GM23248 (cell line): ENCODE results near the gene CLSTN2. TPM values are rescaled to one million over a fixed set of nuclear protein-coding genes. Genes with fewer than 3 reads are reported as not detected.

Experiments
- DNase-seq: peaks from one replicate; pipeline ENCODE4 v3.0.0-alpha.2; 2015
- H2AFZ ChIP-seq: fragments of 200-600 bp; sonication (generic); 2 replicates; pipeline ENCODE4 v1.6.1; 2016; ENCODE audit warnings: antibody characterized with exemption
- H3F3A ChIP-seq: fragments of 200-600 bp; sonication (generic); 2 replicates; pipeline ENCODE4 v1.6.1; 2016; ENCODE audit warnings: mild to moderate bottlenecking, antibody characterized with exemption, mixed run types; ENCODE audit not compliant: insufficient read depth
- H3K27ac ChIP-seq: fragments of 200-600 bp; sonication (generic); 2 replicates; pipeline ENCODE4 v1.5.1; 2016; ENCODE audit warnings: mild to moderate bottlenecking
- H3K27me3 ChIP-seq: fragments of 200-600 bp; sonication (generic); replicated peaks from 2 replicates; pipeline ENCODE4 v1.6.1; 2016; ENCODE audit warnings: mild to moderate bottlenecking; ENCODE audit not compliant: insufficient read depth
- H3K36me3 ChIP-seq: fragments of 200-600 bp; sonication (generic); 2 replicates; pipeline ENCODE4 v1.6.1; 2016; ENCODE audit warnings: low read depth, mild to moderate bottlenecking
- H3K4me1 ChIP-seq: fragments of 200-600 bp; sonication (generic); 2 replicates; pipeline ENCODE4 v1.6.1; 2016; ENCODE audit warnings: mild to moderate bottlenecking; ENCODE audit not compliant: insufficient read depth
- H3K4me2 ChIP-seq: fragments of 200-600 bp; sonication (generic); one replicate; pipeline ENCODE4 v1.6.1; 2016; ENCODE audit warnings: mild to moderate bottlenecking; ENCODE audit not compliant: unreplicated experiment
- H3K4me3 ChIP-seq: fragments of 200-600 bp; sonication (generic); 2 replicates; pipeline ENCODE4 v1.5.1; 2016; ENCODE audit warnings: mild to moderate bottlenecking
- H3K79me2 ChIP-seq: fragments of 200-600 bp; sonication (generic); 2 replicates; pipeline ENCODE4 v1.6.1; 2016; ENCODE audit warnings: mild to moderate bottlenecking; ENCODE audit not compliant: insufficient read depth
- H3K9ac ChIP-seq: fragments of 200-600 bp; sonication (generic); 2 replicates; pipeline ENCODE4 v1.6.1; 2016; ENCODE audit warnings: mild to moderate bottlenecking
- H3K9me2 ChIP-seq: fragments of 200-600 bp; sonication (generic); 2 replicates; pipeline ENCODE4 v1.6.1; 2016; ENCODE audit warnings: mixed run types, mild to moderate bottlenecking, moderate library complexity; ENCODE audit not compliant: insufficient read depth
- H3K9me3 ChIP-seq: fragments of 200-600 bp; sonication (generic); one replicate; pipeline ENCODE4 v1.6.1; 2017; ENCODE audit warnings: low read depth
- H4K20me1 ChIP-seq: fragments of 200-600 bp; sonication (generic); 2 replicates; pipeline ENCODE4 v1.6.0; 2016; ENCODE audit not compliant: insufficient read depth
- EZH2 ChIP-seq: fragments of 200-600 bp; sonication (generic); IDR thresholded peaks from 2 replicates; pipeline ENCODE4 v1.6.1; 2018; ENCODE audit warnings: antibody characterized with exemption, mild to moderate bottlenecking; ENCODE audit not compliant: insufficient read depth, poor library complexity, severe bottlenecking
- EZH2phosphoT487 ChIP-seq: fragments of 200-600 bp; sonication (generic); IDR thresholded peaks from 2 replicates; pipeline ENCODE4 v1.6.1; 2018; ENCODE audit warnings: antibody characterized with exemption, moderate library complexity, mild to moderate bottlenecking, low read depth; ENCODE audit not compliant: insufficient read depth
- WGBS, 2 experiments: methylation state at CpG; one replicate each; pipeline ENCODE4 v1.1.6; 2015 to 2017; ENCODE audit warnings: low lambda C conversion rate in 2 of 2, low coverage in 1 of 2; ENCODE audit errors: missing lambda C conversion rate in 2 of 2; 5-methylcytosine and 5-hydroxymethylcytosine counted together
- in situ Hi-C: fragments of 300-500 bp; cut with MboI; formaldehyde crosslinking; loops from 2 replicates; pipeline ENCODE4 v1.15.0; 2020
- polyA plus RNA-seq: library from polyadenylated mRNA; unstranded; fragments of >200 nt; fragmentation: Nextera tagmentation; extraction: Ambion mirVana; gene quantifications from 2 replicates; pipeline ENCODE4 v1.2.1, GENCODE V29; 2016
- total RNA-seq: library from RNA; depleted of rRNA; stranded (reverse); fragments of >200 nt; shearing (Covaris generic); gene quantifications from 2 replicates; pipeline ENCODE4 v1.2.3, GENCODE V29; 2014

Gene CLSTN2
- total and polyA plus RNA-seq, 2 experiments from 2014 or later = not detected

DNA sequence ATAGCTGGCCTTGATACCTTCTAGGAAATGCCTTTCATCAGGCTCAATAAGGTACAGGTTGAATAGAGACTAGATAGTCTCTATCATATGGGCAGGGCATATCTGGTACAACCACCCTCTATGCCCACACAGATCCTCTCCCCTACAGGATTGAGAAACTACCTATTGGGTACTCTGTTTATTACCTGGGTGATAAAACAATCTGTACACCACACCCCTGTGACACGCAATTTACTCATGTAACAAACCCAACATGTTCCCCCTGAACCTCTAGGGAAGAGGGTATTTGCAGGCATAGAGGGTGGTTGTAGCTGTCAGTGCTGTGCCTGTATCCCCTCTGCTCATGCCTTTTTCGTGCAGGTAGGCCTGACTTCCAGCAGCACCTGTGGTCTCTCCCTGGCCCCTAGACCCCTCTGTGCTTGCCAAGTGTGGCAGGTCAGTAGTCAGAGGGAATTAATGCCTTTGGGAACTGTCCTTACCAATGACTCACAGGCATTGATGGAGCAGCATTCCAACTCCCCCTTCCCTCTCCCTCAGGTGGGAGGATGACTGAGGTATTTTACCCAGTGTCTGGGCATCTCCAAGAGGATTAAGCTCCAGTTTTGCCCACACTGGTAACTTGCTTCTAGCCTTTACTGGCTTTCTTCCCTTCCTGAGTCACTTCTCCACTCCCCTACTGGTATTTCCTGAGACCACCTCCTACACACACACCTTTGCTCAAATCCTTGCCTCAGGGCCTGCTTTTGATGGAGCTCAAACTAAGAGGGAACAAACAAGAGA lies 18.3 kb downstream of the CLSTN2 start:
- Histone ChIP-seq H3K9me2 (no peaks in the 10 kb centered on the region), H3K79me2 (no peaks in the 10 kb centered on the region), H3K4me2 (no peak overlapping the region), H3K27ac (no peak overlapping the region), H2AFZ (no peak overlapping the region), H3K4me3 (no peak overlapping the region), H3K27me3 (no peaks in the 10 kb centered on the region), H3K9me3 (no peaks in the 10 kb centered on the region), H3K9ac (no peak overlapping the region), H4K20me1 (no peaks in the 10 kb centered on the region), H3K36me3 (no peaks in the 10 kb centered on the region), H3F3A (no peaks in the 10 kb centered on the region), H3K4me1 (no peaks in the 10 kb centered on the region)
- no peak for DNase-seq
- in situ Hi-C loops = no loop called here
- TF ChIP-seq EZH2phosphoT487 = no peak
- no peak for TF ChIP-seq EZH2
- whole genome bisulfite sequencing, 2 experiments = 12 to 26% methylated on average over 2 of the region's 2 CpGs

DNA sequence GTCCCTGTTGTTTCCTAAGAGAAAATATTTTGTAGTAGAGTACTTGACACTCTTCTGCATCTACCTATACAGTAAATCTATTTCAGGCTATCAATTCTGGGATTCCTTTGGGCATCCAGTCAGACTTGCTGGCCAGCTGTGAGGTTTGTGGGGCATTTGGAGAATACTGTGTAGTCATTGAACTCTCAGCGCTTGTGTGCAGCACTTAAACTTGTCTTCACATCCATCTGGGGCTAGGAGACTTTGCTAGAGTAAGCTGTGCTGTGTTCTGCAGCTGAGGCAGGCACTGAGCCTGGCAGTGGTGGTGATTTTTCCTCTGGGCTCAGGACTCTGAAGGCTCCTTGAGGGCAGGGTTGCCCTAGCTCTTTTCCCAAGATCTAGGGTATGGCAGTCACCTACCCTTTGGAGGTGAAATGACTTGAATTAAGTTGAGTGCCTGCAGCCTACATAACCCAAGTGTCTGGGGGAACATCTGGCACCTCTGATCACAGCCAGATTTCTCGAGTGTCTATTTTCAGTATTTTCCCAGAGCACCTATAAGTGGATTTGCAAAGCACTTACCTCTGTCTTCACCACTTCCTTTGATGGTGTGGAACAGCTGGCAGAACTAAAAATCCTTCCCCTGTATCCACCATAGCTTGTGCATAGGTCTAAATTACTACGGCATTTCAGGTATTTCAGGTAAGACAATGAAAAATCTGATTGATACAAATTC lies 19.3 kb downstream of the CLSTN2 start:
- in situ Hi-C loops = no loop called here
- no peaks in the 10 kb centered on the region for H3K79me2 ChIP-seq
- H2AFZ ChIP-seq = no peak overlapping the region
- no peak for DNase-seq
- TF ChIP-seq EZH2 (no peak), EZH2phosphoT487 (no peak)
- no peak overlapping the region for H3K9ac ChIP-seq
- no peak overlapping the region for H3K4me3 ChIP-seq
- H3K4me1 ChIP-seq = no peaks in the 10 kb centered on the region
- no peak overlapping the region for H3K27ac ChIP-seq
- H3K36me3 ChIP-seq = no peaks in the 10 kb centered on the region
- no peaks in the 10 kb centered on the region for H3K9me2 ChIP-seq
- H3K9me3 ChIP-seq = no peaks in the 10 kb centered on the region
- no peaks in the 10 kb centered on the region for H3K27me3 ChIP-seq
- no peaks in the 10 kb centered on the region for H3F3A ChIP-seq
- H4K20me1 ChIP-seq = no peaks in the 10 kb centered on the region
- no peak overlapping the region for H3K4me2 ChIP-seq
- WGBS, 2 experiments = 33 to 48% methylated on average over 3 of the region's 3 CpGs

GRCh38 chr3:139957844-139958243 lies 22.9 kb downstream of the CLSTN2 start:
- Histone ChIP-seq H3K36me3 (no peaks in the 10 kb centered on the region), H3K4me3 (no peak overlapping the region), H3K27ac (no peak overlapping the region), H3K27me3 (peaks cover 6% of the 10 kb centered on the region; the same call in 1 of the 2 replicates), H3K9ac (no peak overlapping the region), H3K9me3 (no peaks in the 10 kb centered on the region), H2AFZ (no peak overlapping the region), H3K79me2 (no peaks in the 10 kb centered on the region), H4K20me1 (no peaks in the 10 kb centered on the region), H3F3A (no peaks in the 10 kb centered on the region), H3K9me2 (no peaks in the 10 kb centered on the region), H3K4me1 (no peaks in the 10 kb centered on the region), H3K4me2 (no peak overlapping the region)
- 1 to 5% methylated on average over 4 of the region's 4 CpGs for WGBS, 2 experiments
- no peak for TF ChIP-seq EZH2
- TF ChIP-seq EZH2phosphoT487 = no peak
- in situ Hi-C loops = no loop called here
- DNase-seq = no peak

DNA sequence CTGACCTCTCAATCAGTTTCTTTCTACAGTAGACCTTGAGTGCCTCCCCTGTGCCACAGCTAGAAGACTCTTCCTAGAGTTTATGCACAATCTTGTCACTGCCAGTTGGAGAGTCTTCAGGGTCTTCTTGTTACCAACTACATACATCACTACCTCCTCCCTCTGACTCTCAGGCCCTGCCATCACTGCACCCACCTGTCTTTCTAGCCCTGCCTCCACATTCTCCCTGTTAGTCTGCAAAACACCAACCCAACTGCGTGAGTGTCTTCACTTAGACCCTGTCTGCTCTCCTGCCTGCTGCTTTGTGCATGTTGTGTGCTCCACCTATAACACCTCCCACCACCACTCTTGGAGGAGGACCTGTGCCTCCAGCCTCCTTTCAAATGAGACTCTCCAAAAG lies 34.4 kb downstream of the CLSTN2 start:
- Histone ChIP-seq H3K79me2 (no peaks in the 10 kb centered on the region), H3K9me2 (no peaks in the 10 kb centered on the region), H3K27ac (no peak overlapping the region), H2AFZ (no peak overlapping the region), H3K4me2 (no peak overlapping the region), H3K9me3 (no peaks in the 10 kb centered on the region), H3K4me1 (no peaks in the 10 kb centered on the region), H3K9ac (no peak overlapping the region), H3F3A (no peaks in the 10 kb centered on the region), H4K20me1 (no peaks in the 10 kb centered on the region), H3K27me3 (no peaks in the 10 kb centered on the region), H3K4me3 (no peak overlapping the region), H3K36me3 (no peaks in the 10 kb centered on the region)
- in situ Hi-C loops = no loop called here
- WGBS, 2 experiments = 26 to 33% methylated on average over 1 of the region's 1 CpG
- no peak for DNase-seq
- no peak for TF ChIP-seq EZH2phosphoT487
- no peak for TF ChIP-seq EZH2
